HUES6 (cell line): ENCODE data around the gene UTP25.

Source experiments
- H3K27ac ChIP-seq: 2 replicates; pipeline ENCODE4 v1.7.0; 2013; ENCODE audit warnings: low read depth, mild to moderate bottlenecking, low read length, inconsistent platforms
- H3K27me3 ChIP-seq: 2 replicates; pipeline ENCODE4 v1.6.1; 2013; ENCODE audit warnings: low read length; ENCODE audit not compliant: control insufficient read depth, insufficient read depth
- H3K36me3 ChIP-seq: 2 replicates; pipeline ENCODE4 v1.6.1; 2013; ENCODE audit warnings: low read length; ENCODE audit not compliant: control insufficient read depth, insufficient read depth
- H3K4me1 ChIP-seq: 2 replicates; pipeline ENCODE4 v1.6.1; 2013; ENCODE audit warnings: low read length; ENCODE audit not compliant: control insufficient read depth, insufficient read depth
- H3K4me3 ChIP-seq: 2 replicates; pipeline ENCODE4 v1.5.1; 2013; ENCODE audit warnings: low read depth, low read length
- H3K9ac ChIP-seq: one replicate; pipeline ENCODE4 v1.6.1; 2013; ENCODE audit warnings: mild to moderate bottlenecking, low read length
- H3K9me3 ChIP-seq: 2 replicates; pipeline ENCODE4 v1.6.1; 2013; ENCODE audit warnings: low read depth, low read length; ENCODE audit not compliant: control insufficient read depth, insufficient read depth

The UTP25 gene

GRCh38 chr1:209839875-209840546 lies 12.2 kb downstream of the UTP25 start:
- H3K4me1 ChIP-seq, result no peaks in the 10 kb centered on the region
- no peak overlapping the region for H3K4me3 ChIP-seq
- no peak overlapping the region for H3K27ac ChIP-seq
- no peak overlapping the region for H3K9ac ChIP-seq
- no peaks in the 10 kb centered on the region for H3K27me3 ChIP-seq
- H3K9me3 ChIP-seq, result no peaks in the 10 kb centered on the region
- peaks cover 97% of the 10 kb centered on the region for H3K36me3 ChIP-seq

DNA sequence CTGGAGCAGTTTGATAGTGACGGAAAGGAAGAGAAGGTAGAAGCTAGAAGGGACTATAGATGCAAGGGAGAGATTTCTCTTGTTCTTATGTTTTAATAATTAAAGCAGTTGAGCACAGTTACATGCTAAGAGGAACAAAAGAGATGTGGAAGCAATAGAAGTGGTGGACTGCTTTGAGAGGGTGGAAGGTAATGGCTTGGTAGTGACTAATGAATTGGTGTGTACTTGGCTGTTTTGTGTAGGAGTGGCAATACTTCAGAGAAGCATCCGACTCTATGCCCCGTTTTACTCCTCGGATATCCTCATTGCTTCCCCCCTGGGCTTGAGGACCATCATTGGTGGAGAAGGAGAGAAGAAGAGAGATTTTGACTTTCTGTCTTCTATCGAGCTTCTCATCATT lies 12.8 kb downstream of the UTP25 start:
- H3K27ac ChIP-seq, result no peak overlapping the region
- no peaks in the 10 kb centered on the region for H3K4me1 ChIP-seq
- peaks cover 97% of the 10 kb centered on the region for H3K36me3 ChIP-seq
- no peak overlapping the region for H3K4me3 ChIP-seq
- no peaks in the 10 kb centered on the region for H3K27me3 ChIP-seq
- no peak overlapping the region for H3K9ac ChIP-seq
- no peaks in the 10 kb centered on the region for H3K9me3 ChIP-seq

DNA sequence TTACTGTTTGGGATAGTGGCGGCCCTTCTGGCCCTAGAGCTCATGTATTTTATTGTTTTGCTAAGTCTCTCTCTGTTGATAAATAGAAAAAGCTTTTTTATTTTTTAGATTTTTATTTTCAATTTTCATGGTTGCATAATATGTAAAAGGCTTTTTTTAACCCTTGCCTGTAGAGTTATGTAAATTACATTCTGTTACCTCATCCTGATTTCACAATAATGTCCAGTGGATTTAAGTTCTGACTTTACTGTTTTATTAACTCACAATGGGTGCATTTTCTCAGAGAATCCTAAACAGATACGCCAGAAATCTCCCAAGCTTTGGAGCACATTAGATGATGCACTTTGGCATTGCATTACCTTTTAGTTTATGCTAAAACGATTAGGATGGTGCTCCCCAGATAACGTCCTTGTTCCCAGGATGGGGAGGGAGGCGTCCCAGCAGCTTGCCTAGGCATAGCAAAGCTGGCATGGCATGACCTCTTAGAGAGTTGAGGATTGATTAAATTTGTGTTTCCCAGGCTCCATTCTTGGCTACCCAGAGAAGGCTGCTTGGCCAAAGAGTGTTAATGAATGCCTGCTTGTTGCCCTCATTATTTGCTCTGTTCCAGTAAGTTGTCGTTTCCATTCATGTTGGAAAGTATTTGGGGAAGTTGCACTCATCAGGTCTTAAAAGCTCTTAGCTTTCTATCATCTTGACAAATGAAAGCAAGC lies 17.1 kb downstream of the UTP25 start:
- H3K4me1 ChIP-seq, result no peaks in the 10 kb centered on the region
- H3K27ac ChIP-seq, result no peak overlapping the region
- no peaks in the 10 kb centered on the region for H3K9me3 ChIP-seq
- H3K9ac ChIP-seq, result no peak overlapping the region
- no peak overlapping the region for H3K4me3 ChIP-seq
- no peaks in the 10 kb centered on the region for H3K27me3 ChIP-seq
- H3K36me3 ChIP-seq, result peaks cover 73% of the 10 kb centered on the region

DNA sequence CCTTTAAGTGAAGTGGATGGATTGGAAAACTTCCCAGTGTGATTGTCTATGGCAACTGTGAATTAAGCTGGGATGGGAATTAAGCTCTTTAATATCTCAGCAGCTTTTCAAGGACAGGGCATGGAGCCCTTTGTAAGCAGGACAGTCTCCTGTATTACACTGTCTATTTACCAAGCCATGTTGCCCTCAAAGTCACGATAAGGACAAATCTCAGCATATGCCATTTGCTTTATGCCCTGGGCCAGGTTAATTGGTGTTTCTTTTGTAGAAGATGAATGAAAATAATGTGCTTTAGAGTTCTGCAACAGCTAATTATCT lies 17.6 kb downstream of the UTP25 start:
- H3K36me3 ChIP-seq, result peaks cover 68% of the 10 kb centered on the region
- no peak overlapping the region for H3K27ac ChIP-seq
- no peaks in the 10 kb centered on the region for H3K27me3 ChIP-seq
- no peaks in the 10 kb centered on the region for H3K9me3 ChIP-seq
- H3K9ac ChIP-seq, result no peak overlapping the region
- H3K4me3 ChIP-seq, result no peak overlapping the region
- no peaks in the 10 kb centered on the region for H3K4me1 ChIP-seq

- no peak overlapping the region for H3K9ac ChIP-seq
- no peaks in the 10 kb centered on the region for H3K4me1 ChIP-seq
- H3K27ac ChIP-seq, result no peak overlapping the region
- peaks cover 66% of the 10 kb centered on the region for H3K36me3 ChIP-seq
- H3K4me3 ChIP-seq, result no peak overlapping the region
- no peaks in the 10 kb centered on the region for H3K27me3 ChIP-seq
- H3K9me3 ChIP-seq, result no peaks in the 10 kb centered on the region
Measured at GRCh38 chr1:209849388-209849787, 21.6 kb downstream of the UTP25 start.

DNA sequence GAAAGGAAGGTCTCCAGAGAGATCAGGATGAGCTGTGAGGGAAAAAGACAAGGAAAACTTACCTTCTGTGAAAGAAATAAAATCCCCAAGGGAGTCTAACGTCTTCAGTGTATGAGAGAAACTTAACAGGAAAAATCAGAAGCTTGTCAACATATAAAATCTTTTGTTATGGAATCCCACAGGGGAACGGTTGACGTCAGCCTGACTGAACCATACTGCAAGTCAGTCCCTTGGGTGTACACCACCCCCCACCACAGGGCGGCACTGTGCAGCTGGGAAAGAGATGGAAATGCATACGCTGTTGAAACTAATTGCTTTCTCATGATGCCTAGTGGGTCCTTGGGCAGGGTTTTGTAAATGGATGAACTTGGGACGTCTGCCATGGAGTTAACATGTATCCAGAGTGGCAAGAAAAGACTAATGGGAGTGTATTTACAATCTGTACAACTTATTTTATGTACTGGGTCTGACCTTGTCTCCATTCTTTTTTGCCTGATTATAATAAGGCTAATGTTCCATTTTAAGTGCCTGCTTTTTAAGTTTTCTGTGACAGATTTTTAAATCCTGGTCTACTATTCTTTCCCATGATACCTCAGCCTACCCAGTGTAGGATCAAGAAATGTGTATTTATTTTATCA lies 22.7 kb downstream of the UTP25 start:
- H3K4me1 ChIP-seq, result no peaks in the 10 kb centered on the region
- H3K27me3 ChIP-seq, result no peaks in the 10 kb centered on the region
- no peak overlapping the region for H3K27ac ChIP-seq
- no peaks in the 10 kb centered on the region for H3K9me3 ChIP-seq
- no peak overlapping the region for H3K9ac ChIP-seq
- peaks cover 62% of the 10 kb centered on the region for H3K36me3 ChIP-seq
- no peak overlapping the region for H3K4me3 ChIP-seq

DNA sequence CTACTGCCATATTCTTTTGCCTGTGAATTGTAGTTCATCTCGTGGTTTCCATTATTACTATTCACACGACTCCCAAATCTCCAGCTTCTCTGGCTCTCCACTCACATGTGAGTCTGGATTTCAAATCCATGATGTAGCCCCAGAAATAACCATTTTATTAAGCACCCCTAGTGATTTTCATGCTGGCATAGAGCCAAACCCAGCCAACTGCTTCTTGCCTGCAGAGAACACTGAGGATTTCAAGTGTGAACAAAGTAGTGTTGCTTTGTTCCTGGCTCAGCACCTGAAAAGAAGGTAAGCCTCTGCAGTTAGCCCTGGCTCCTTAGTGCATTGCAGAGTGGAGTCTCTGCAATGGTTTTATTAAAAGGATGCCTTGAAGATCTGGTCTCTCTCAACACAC lies 25.9 kb downstream of the UTP25 start:
- Histone ChIP-seq H3K27me3 (no peaks in the 10 kb centered on the region), H3K4me3 (no peak overlapping the region), H3K27ac (no peak overlapping the region), H3K4me1 (no peaks in the 10 kb centered on the region), H3K36me3 (peaks cover 49% of the 10 kb centered on the region), H3K9me3 (no peaks in the 10 kb centered on the region), H3K9ac (no peak overlapping the region)

DNA sequence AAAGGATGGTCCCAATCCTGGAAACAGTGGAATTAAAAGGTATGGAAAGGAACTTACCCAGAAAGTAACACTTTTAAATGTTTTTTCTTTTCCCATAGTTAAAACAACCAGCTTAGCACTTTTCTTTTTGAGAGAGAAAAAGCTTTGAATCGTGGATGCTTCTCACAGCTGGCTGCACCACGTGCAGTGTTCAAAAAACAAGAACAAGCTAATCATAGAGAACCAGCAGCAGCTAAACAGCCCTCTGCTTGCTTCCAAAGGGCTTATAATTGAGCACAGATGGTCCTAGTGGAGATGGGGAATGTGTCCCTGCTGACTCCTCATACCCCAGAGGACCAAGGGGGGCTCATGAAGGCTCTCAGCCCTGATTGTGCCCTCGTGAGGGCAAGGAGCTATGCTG lies 26.4 kb downstream of the UTP25 start:
- H3K4me3 ChIP-seq, result no peak overlapping the region
- no peak overlapping the region for H3K9ac ChIP-seq
- H3K9me3 ChIP-seq, result no peaks in the 10 kb centered on the region
- H3K36me3 ChIP-seq, result peaks cover 45% of the 10 kb centered on the region
- H3K4me1 ChIP-seq, result no peaks in the 10 kb centered on the region
- H3K27me3 ChIP-seq, result no peaks in the 10 kb centered on the region
- H3K27ac ChIP-seq, result no peak overlapping the region

DNA sequence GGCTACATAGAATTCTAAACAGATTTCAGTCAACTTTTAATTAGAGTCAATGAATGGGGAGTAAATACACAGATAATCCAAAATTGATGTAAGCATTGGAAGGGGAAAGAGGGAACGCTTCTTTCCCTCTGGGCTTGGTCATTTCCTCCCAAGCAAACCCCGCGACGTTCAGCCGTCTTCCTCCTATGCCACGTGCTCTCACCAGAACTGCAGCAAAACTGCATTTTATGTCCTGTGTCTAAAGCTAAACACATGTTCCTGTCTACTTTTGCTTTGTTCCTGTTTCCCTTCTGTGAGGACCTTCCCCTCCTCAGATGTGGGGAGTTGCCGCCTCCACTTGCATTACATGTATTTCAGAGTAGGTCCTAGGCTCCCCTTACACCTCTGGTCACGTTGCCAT lies 27.2 kb downstream of the UTP25 start:
- Histone ChIP-seq H3K4me3 (no peak overlapping the region), H3K27me3 (no peaks in the 10 kb centered on the region), H3K27ac (no peak overlapping the region), H3K4me1 (no peaks in the 10 kb centered on the region), H3K36me3 (peaks cover 42% of the 10 kb centered on the region), H3K9me3 (no peaks in the 10 kb centered on the region), H3K9ac (no peak overlapping the region)

- Histone ChIP-seq H3K9ac (no peak overlapping the region), H3K9me3 (no peaks in the 10 kb centered on the region), H3K4me1 (no peaks in the 10 kb centered on the region), H3K27me3 (no peaks in the 10 kb centered on the region), H3K36me3 (peaks cover 40% of the 10 kb centered on the region), H3K27ac (no peak overlapping the region), H3K4me3 (no peak overlapping the region)
Measured at GRCh38 chr1:209855623-209856022, 27.9 kb downstream of the UTP25 start.

- no peak overlapping the region for H3K27ac ChIP-seq
Measured at GRCh38 chr1:209858561-209859103, 30.9 kb downstream of the UTP25 start.

More at GRCh38 chr1:209858561-209859103, 30.9 kb downstream of the UTP25 start:
- H3K27me3 ChIP-seq, result no peaks in the 10 kb centered on the region; the same call in 1 of the 2 replicates
- H3K4me3 ChIP-seq, result no peak overlapping the region
- peaks cover 19% of the 10 kb centered on the region for H3K4me1 ChIP-seq
- H3K9ac ChIP-seq, result no peak overlapping the region
- H3K9me3 ChIP-seq, result no peaks in the 10 kb centered on the region
- peaks cover 11% of the 10 kb centered on the region for H3K36me3 ChIP-seq
